Measurements from ENCODE around the gene TBX6.
"Not testable (repeated sequence)": the region's sequence is repeated elsewhere in the genome, so short reads cannot be mapped to it uniquely, and the experiment has no call there.

TBX6 gene

GRCh38 chr16:30091474-30092372 lies at the start of gene TBX6:
TBX6 (minus strand) TSS chr16:30091924; CDS start chr16:30091193, 731 bp downstream.
- DNase-seq (ENCODE audit: low read depth in 2 of 2, low spot score in 1 of 2): peak; percentile 79 to 84

- no peak for DNase-seq (ENCODE audit: low read depth in 2 of 2, low spot score in 1 of 2)
Measured at GRCh38 chr16:30139583-30140481, 48.1 kb upstream of the TBX6 start.

- no peak for DNase-seq (ENCODE audit: low read depth in 2 of 2, low spot score in 1 of 2)
Measured at GRCh38 chr16:30137897-30138296, 46.2 kb upstream of the TBX6 start.

- no peak for DNase-seq (ENCODE audit: low read depth in 2 of 2, low spot score in 1 of 2)
Measured at GRCh38 chr16:30136971-30137605, 45.4 kb upstream of the TBX6 start.

GRCh38 chr16:30132591-30132990 lies 40.9 kb upstream of the TBX6 start:
- no peak for DNase-seq (ENCODE audit: low read depth in 2 of 2, low spot score in 1 of 2)

GRCh38 chr16:30131869-30132475 lies 40.2 kb upstream of the TBX6 start:
- DNase-seq (ENCODE audit: low read depth in 2 of 2, low spot score in 1 of 2): no peak

GRCh38 chr16:30127993-30128392 lies 36.3 kb upstream of the TBX6 start:
- no peak for DNase-seq (ENCODE audit: low read depth in 2 of 2, low spot score in 1 of 2)

- DNase-seq (ENCODE audit: low read depth in 2 of 2, low spot score in 1 of 2): not testable (repeated sequence)
Measured at GRCh38 chr16:30125690-30126089, 34.0 kb upstream of the TBX6 start.

- DNase-seq (ENCODE audit: low read depth in 2 of 2, low spot score in 1 of 2): no peak
Measured at GRCh38 chr16:30124985-30125379, 33.3 kb upstream of the TBX6 start.

GRCh38 chr16:30122604-30123160 lies 31.0 kb upstream of the TBX6 start:
- no peak for DNase-seq (ENCODE audit: low read depth in 2 of 2, low spot score in 1 of 2)

- no peak for DNase-seq (ENCODE audit: low read depth in 2 of 2, low spot score in 1 of 2)
Measured at GRCh38 chr16:30121741-30122571, 30.2 kb upstream of the TBX6 start.

GRCh38 chr16:30120340-30121105 lies 28.8 kb upstream of the TBX6 start:
- no peak for DNase-seq (ENCODE audit: low read depth in 2 of 2, low spot score in 1 of 2)

GRCh38 chr16:30119428-30119827 lies 27.7 kb upstream of the TBX6 start:
- no peak for DNase-seq (ENCODE audit: low read depth in 2 of 2, low spot score in 1 of 2)

- DNase-seq (ENCODE audit: low read depth in 2 of 2, low spot score in 1 of 2): no peak
Measured at GRCh38 chr16:30117768-30118167, 26.0 kb upstream of the TBX6 start.

- DNase-seq (ENCODE audit: low read depth in 2 of 2, low spot score in 1 of 2): no peak
Measured at GRCh38 chr16:30116291-30117207, 24.8 kb upstream of the TBX6 start.

- no peak for DNase-seq (ENCODE audit: low read depth in 2 of 2, low spot score in 1 of 2)
Measured at GRCh38 chr16:30115238-30115637, 23.5 kb upstream of the TBX6 start.

GRCh38 chr16:30114833-30115232 lies 23.1 kb upstream of the TBX6 start:
- not testable (repeated sequence) for DNase-seq (ENCODE audit: low read depth in 2 of 2, low spot score in 1 of 2)

- DNase-seq (ENCODE audit: low read depth in 2 of 2, low spot score in 1 of 2): no peak
Measured at GRCh38 chr16:30114411-30114810, 22.7 kb upstream of the TBX6 start.
